SKM-1 (cell line): ENCODE data around the gene SLC30A7.

Source experiments
- DNase-seq: peaks from one replicate; lab custom pipeline; 2025; ENCODE audit not compliant: unreplicated experiment; lab: John Stamatoyannopoulos, UW

Gene SLC30A7

GRCh38 chr1:101025283-101025656 is 129.4 kb downstream of the SLC30A7 start:
- no peak for DNase-seq

- peak; percentile 61 for DNase-seq
These were observed 130.0 kb downstream of the SLC30A7 start, which contains the start of gene DPH5 for GRCh38 chr1:101025657-101026429. Gene DPH5 (minus strand): TSS chr1:101025784. CDS start chr1:101025443, 341 bp downstream.

GRCh38 chr1:101026430-101026788 is 130.5 kb downstream of the SLC30A7 start:
- no peak for DNase-seq

- no peak for DNase-seq
These were observed 131.4 kb downstream of the SLC30A7 start for GRCh38 chr1:101027194-101027772.

GRCh38 chr1:101028466-101028865 is 132.6 kb downstream of the SLC30A7 start:
- DNase-seq: no peak

GRCh38 chr1:101029184-101029583 is 133.3 kb downstream of the SLC30A7 start:
- DNase-seq: no peak

- DNase-seq: no peak
These were observed 135.0 kb downstream of the SLC30A7 start for GRCh38 chr1:101030881-101031280.
